NCI-H2196 (cell line): Measurements from ENCODE around the gene C16orf78.

Source experiments
- DNase-seq: peaks from one replicate; lab custom pipeline; 2025; ENCODE audit not compliant: unreplicated experiment; lab: John Stamatoyannopoulos, UW

The C16orf78 gene

DNA sequence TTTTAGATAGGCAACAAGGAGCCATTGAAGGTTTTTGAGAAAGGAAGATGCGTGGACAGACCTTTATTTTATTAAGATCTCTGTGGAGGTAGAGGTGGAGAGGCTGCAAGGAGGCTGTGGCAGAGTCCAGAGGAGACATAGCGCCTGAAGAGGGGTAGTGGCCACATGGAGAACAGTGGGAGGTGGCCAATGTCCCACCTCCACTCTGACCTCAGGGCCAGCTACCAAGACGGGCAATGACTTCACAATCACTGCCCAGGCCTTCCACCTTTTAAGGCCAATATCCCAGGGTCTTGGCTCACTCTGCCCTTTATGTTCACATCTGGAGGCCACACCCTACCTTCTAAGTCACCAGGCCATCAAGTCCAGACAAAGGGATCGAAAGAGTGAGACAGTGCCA is at the start of gene C16orf78:
Gene C16orf78 (plus strand): TSS at position 301 of the 400 bp plus-strand sequence. CDS start 136 bp downstream, outside the sequence.
- DNase-seq: no peak

DNA sequence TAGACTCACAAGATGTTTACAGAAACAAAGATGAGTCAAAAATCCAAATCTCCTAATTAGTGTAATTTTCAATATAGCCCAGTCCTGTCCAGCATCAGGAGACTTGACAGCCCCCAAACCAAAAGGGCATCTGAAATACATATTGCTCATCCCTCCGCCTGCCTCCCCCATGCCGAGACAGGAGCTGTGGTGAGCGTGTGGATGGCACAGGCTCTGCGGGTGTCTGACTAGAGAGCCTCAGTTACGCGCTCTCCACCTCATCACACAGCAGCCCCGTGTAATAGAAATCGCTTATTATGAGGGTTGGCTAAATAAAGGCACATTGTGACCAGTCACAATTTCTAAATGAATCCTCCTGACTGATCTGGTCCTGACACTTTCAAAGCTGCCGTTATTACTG is 48.9 kb upstream of the C16orf78 start:
- DNase-seq: no peak

DNA sequence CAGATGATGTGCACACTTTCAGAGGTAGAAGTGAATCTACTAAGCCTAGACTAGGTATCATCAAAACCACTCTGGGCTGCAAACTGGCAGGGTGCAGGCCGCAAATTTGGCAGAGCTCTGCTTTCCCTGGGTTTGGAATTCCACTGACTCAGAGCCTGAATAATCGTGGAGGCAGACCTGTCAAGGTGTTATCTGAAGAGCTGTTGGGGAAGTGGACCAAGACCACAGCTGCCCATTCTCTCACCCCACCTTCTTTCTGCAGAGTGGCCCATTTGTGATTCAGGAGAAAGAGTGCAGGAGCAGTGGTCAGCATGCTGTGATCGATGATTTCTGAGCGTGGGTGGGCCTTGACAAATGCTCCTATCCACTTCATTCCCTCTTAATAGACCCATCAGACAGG is 46.1 kb upstream of the C16orf78 start:
- no peak for DNase-seq

DNA sequence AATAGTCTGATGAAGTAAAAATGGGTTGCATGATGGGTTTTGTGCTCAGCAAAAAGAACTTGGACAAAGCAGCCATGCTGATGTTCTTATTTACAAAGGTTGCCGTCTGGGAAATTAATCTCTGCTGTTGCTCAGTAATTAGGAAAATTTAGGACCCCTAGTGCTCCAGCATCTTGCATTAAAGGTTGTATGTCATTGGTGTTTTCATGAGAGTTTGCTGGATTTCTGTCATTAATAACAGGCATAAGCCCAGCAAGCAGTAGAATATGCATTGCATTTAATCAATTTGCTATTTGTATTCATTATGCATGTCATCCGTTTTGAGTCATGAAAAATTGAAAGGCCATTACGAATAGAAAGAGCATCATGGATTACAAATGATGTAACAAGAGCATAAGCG is 45.3 kb upstream of the C16orf78 start:
- no peak for DNase-seq

GRCh38 chr16:49330562-49331201 is 42.9 kb upstream of the C16orf78 start:
- no peak for DNase-seq

DNA sequence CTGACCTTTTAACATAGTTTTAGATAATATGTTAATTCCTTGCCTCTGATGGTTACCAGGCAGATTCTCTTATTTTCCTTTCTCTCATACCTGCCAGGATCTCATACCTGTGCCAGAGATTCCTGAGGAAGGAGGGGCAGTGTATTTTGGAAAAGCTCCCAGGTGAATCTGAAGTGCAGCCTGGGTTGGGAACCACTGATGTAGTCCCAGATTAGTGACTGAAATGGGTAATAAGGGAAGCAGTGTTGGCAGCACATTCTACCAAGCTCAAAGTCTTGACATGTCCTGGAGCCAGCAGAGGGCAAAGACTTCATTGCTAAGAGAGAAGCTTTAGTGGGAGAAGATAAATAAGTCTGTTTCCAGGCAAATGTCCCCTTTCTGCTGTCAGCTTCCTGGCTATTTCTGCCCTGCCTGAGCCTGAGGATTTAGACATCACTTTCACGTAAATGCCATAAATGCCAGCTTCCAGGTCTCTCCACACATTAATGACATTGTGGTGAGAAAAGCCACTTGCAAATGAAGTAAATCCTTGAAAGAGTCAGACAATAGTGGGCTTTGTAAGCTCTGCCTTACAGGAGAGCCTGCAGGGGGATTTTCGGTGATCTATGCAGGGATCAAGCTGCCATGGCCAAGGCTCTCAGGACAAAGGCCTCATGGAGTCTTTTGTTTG is 40.9 kb upstream of the C16orf78 start:
- DNase-seq: no peak

DNA sequence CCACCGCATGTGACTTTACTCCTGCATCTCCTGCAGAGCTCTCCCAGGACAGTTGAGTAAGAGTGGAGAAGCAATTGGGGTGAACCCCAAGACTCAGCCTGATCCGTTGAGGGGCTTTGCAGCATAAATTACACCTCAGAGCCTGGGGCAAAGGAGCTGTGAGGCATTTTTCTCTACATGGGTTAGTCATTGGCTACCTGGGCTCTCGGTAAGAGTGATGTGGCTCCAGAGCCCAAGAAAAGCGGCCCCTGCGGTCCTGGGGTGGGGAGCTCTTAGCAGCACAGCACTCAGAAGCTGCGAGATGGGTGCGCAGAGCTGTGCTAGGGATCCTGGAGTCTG is 40.4 kb upstream of the C16orf78 start:
- DNase-seq: no peak

- DNase-seq: no peak
Observed at GRCh38 chr16:49335828-49336227, 37.8 kb upstream of the C16orf78 start.

DNA sequence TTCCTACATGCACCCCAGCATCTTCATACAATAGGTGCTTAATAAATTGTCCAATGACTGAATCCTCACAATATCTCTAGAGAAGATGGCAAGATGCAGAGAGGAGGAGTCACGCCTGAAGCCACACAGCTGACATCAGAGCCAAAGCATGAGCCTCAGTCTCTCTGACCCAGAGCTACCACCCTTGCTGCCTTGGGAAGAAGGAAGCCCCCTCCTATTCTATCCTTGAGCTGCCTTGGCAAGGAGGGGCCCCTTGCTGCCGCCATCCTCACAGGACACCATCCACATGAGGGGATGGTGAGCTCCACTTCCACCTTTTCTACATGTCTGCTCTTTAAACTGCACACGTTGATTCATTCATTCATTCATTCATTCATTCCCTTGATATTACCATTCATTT is 37.0 kb upstream of the C16orf78 start:
- DNase-seq: no peak

DNA sequence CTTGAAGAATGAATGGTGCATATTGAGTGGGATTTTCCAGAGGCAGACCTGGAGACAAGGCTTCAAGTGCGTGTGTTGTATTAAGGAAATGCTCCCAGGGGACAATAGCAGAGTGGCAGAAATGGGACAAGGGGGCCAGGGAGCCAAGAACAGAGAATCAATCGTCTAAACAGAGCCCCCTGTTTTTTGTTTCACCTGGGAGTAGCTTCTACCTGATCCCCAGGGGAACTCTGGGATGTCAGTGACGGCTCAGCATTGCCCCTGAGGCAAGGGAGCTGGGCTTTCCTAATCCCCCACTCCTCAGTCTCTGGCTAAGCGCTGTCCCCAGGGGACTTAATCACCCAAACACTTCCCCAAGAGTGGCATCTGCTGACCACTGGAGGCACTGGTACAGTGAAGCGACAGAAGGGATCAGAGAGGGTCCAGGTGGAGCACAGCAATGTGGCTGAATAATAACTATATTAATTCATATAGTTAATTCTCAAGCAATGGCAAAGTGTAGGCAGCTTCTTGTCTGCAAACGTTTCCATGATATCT is 35.7 kb upstream of the C16orf78 start:
- DNase-seq: no peak

- no peak for DNase-seq
Observed at GRCh38 chr16:49338611-49339265, 34.9 kb upstream of the C16orf78 start.

GRCh38 chr16:49340466-49340865 is 33.1 kb upstream of the C16orf78 start:
- DNase-seq: no peak

GRCh38 chr16:49341706-49342105 is 31.9 kb upstream of the C16orf78 start:
- no peak for DNase-seq

GRCh38 chr16:49342336-49343265 is 31.0 kb upstream of the C16orf78 start:
- DNase-seq: no peak

DNA sequence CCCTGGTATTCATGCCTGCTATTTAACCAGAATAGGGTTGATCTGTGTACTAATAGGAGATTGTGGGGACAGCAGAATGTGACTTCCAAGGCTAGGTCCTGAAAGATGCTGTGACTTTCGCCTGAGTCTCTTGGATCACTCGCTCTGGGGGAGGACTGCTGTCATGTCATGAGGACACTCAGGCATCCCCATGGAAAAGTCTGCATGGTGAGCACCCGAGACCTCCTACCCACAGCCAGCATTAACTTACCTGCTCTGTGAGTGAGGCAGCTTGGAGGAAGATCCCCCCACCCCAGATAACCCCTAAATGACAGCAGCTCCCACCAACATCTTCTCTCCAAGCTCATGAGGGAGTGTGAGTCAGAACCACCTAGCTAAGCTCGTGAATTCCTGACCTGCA is 30.3 kb upstream of the C16orf78 start:
- no peak for DNase-seq

GRCh38 chr16:49344401-49344800 is 29.2 kb upstream of the C16orf78 start:
- no peak for DNase-seq

- no peak for DNase-seq
Observed at GRCh38 chr16:49345829-49346228, 27.8 kb upstream of the C16orf78 start.

- no peak for DNase-seq
Observed at GRCh38 chr16:49346459-49346858, 27.1 kb upstream of the C16orf78 start.

DNA sequence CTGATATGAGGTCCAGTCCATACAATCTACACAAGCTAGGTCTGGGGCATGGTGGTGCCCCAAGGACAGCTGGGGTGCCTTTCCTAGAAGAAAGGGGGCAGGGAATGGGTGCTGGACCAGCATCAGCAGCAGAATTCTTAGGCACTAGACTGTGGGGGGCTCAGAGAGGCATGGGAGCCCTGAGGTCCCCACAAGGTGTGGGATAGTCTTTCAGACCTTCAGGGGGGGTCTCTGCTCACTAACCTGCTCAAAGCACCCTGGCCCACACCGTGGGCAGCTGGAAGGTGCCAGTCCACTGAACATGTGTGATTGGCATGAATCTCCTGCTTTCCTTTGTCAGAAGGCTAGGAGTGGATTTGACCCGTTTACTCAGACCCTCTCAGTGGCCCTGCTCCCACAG is 26.1 kb upstream of the C16orf78 start:
- DNase-seq: no peak

DNA sequence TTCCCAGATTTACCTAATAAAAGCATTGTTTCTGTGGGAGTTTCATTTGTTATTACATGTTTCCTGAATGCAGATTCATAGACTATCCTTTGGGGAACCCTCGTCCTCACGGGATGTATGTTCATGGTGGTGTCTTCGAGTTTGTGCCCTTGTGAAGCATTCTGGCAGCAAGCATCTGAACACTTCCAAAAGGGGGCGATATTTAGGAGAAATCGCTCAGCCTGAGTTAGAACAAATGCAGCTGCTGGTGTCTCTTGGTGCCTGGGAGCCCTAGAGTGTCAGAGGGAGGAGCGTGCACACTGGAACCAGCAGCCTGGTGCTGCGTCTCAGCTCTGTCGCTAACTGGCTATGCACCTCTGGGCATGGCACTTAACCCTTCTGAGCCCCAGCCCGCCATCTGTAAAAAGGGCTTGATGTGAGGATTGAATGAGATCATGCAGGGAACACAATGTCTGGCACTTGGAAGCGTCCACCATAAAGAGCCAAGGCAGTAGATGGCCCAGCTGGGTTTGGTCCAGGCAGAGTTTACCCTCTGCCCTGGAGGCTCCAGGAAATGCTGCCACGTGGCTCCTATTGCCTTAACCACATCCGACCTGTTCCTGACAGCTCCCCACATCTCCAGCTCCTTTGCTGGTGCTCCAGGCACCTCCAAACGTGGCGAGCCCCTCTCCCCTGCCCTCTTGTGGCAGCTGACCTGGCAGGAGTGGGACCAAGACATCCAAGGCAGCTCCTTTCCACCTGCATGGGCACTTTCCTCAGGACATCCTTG is 25.0 kb upstream of the C16orf78 start:
- DNase-seq: no peak
